HepG2 (cell line): ENCODE measurements around the gene ATP6V0E1. TPM values are rescaled to one million over a fixed set of nuclear protein-coding genes. Genes with fewer than 3 reads are reported as not detected.

Experiments used
- ATAC-seq: fragments of 200-7000 bp; cut with Tn5 transposase; 3 replicates; pipeline ENCODE4 v1.9.1; 2020; ENCODE audit warnings: mild to moderate bottlenecking, moderate library complexity
- BruUV-seq: library from RNA; stranded (reverse); fragments of 400-500 nt; replicated peaks from 2 replicates; lab custom pipeline; 2021; lab: Mats Ljungman, UMichigan
- CTCF ChIA-PET: fragments of 300-600 bp; formaldehyde crosslinking; extraction: SDS; loops from one replicate; lab custom pipeline; 2021; ENCODE audit warnings: low total read pairs, inconsistent platforms, low intra/inter-chr PET ratio; lab: Yijun Ruan, JAX
- POLR2A ChIA-PET: fragments of 350-600 bp; sonication (Branson Sonifier 250); formaldehyde crosslinking; loops from one replicate; lab custom pipeline; 2020; ENCODE audit warnings: antibody characterized with exemption, inconsistent platforms; lab: Yijun Ruan, JAX
- DNase-seq: peaks from one replicate; pipeline ENCODE4 v3.0.0-alpha.2; 2015; ENCODE audit warnings: low spot score
- FAIRE-seq: peaks from 3 replicates; lab custom pipeline; 2011; peaks lifted over from hg19 to GRCh38; lab: Jason Lieb, UNC
- H2AFZ ChIP-seq: one replicate; pipeline ENCODE4 v1.6.1; 2011; ENCODE audit warnings: low read length, inconsistent platforms
- H3K27ac ChIP-seq: fragments of 300-600 bp; 3 replicates; pipeline ENCODE4 v1.8.0; 2011; ENCODE audit warnings: mixed run types, mild to moderate bottlenecking, mixed read lengths, low read length, inconsistent platforms; ENCODE audit not compliant: insufficient read depth; ENCODE audit errors: extremely low read length
- H3K27me3 ChIP-seq, 2 experiments: fragments of 200-600 bp in 1 of 2; 2 replicates in 1 of 2; 3 replicates in 1 of 2; pipeline versions ENCODE4 v1.6.0 to v1.8.0; 2011; ENCODE audit warnings: low read length in 2 of 2, mild to moderate bottlenecking in 2 of 2, moderate library complexity in 2 of 2, inconsistent platforms in 1 of 2; ENCODE audit not compliant: insufficient read depth in 2 of 2, control insufficient read depth in 1 of 2
- H3K36me3 ChIP-seq, 2 experiments: fragments of 200-600 bp in 1 of 2; replicated peaks in 1 of 2; 2 replicates in 1 of 2; 3 replicates in 1 of 2; pipeline versions ENCODE4 v1.5.1 to v1.8.0; 2011; ENCODE audit warnings: low read length in 2 of 2, inconsistent platforms in 1 of 2; ENCODE audit not compliant: insufficient read depth in 2 of 2, control insufficient read depth in 1 of 2
- H3K4me1 ChIP-seq: 2 replicates; pipeline ENCODE4 v1.5.1; 2012; ENCODE audit warnings: low read length, inconsistent platforms; ENCODE audit not compliant: insufficient read depth
- H3K4me2 ChIP-seq: 2 replicates; pipeline ENCODE4 v1.6.0; 2011; ENCODE audit warnings: low read depth, low read length, inconsistent platforms
- H3K4me3 ChIP-seq, 3 experiments: fragments of 200-600 bp in 1 of 3; sonication (generic), shearing (Covaris generic) in 1 of 3; replicated peaks in 1 of 3; 2 replicates each; pipeline ENCODE4 v1.5.1; 2011 to 2016; ENCODE audit warnings: low read length in 3 of 3, inconsistent platforms in 2 of 3, low read depth in 2 of 3, mild to moderate bottlenecking in 2 of 3, control low read depth in 1 of 3, mixed read lengths in 1 of 3; ENCODE audit not compliant: insufficient read depth in 1 of 3
- H3K79me2 ChIP-seq: one replicate; pipeline ENCODE4 v1.6.1; 2011; ENCODE audit warnings: low read length, inconsistent platforms; ENCODE audit not compliant: insufficient read depth
- H3K9ac ChIP-seq: 2 replicates; pipeline ENCODE4 v1.6.0; 2011; ENCODE audit warnings: mild to moderate bottlenecking, low read depth, low read length, inconsistent platforms; ENCODE audit not compliant: insufficient read depth
- H3K9me3 ChIP-seq: 2 replicates; pipeline ENCODE4 v1.5.1; 2012; ENCODE audit warnings: mild to moderate bottlenecking, low read length
- H4K20me1 ChIP-seq: 2 replicates; pipeline ENCODE4 v1.6.0; 2011; ENCODE audit warnings: inconsistent platforms, mild to moderate bottlenecking, low read length, moderate library complexity; ENCODE audit not compliant: insufficient read depth
- NFAT5 ChIP-seq: sonication (generic); formaldehyde crosslinking; IDR thresholded peaks from 2 replicates; pipeline ENCODE4 v1.4.0; 2020; ENCODE audit warnings: missing genetic modification reagents
- PATZ1 ChIP-seq: sonication (generic); formaldehyde crosslinking; IDR thresholded peaks from 2 replicates; pipeline ENCODE4 v1.4.0; 2020; ENCODE audit warnings: missing genetic modification reagents
- POLR2AphosphoS2 ChIP-seq: IDR thresholded peaks from 2 replicates; pipeline ENCODE4 v1.6.1; 2011; ENCODE audit warnings: low read depth, low read length, improper control_type of control experiment
- THAP9 ChIP-seq: sonication (generic); formaldehyde crosslinking; IDR thresholded peaks from 2 replicates; pipeline ENCODE4; 2020; ENCODE audit warnings: missing genetic modification reagents, mild to moderate bottlenecking, borderline replicate concordance
- ZNF431 ChIP-seq: sonication (generic); formaldehyde crosslinking; IDR thresholded peaks from 2 replicates; pipeline ENCODE4 v1.9.0; 2022; ENCODE audit warnings: missing genetic modification reagents, low read depth, mild to moderate bottlenecking, borderline replicate concordance
- ZNF891 ChIP-seq: sonication (generic); formaldehyde crosslinking; IDR thresholded peaks from 2 replicates; pipeline ENCODE4 v1.5.0; 2020; ENCODE audit warnings: mild to moderate bottlenecking, missing genetic modification reagents
- WGBS: methylation state at CpG from one replicate; pipeline ENCODE4 v1.1.6; 2017; ENCODE audit warnings: low lambda C conversion rate; 5-methylcytosine and 5-hydroxymethylcytosine counted together
- in situ Hi-C: cut with HindIII; loops from 2 replicates; pipeline ENCODE4 v1.10.0; 2017; ENCODE audit warnings: low pct_unique_long_range_greater_than_20kb; ENCODE audit not compliant: extremely low pct_ligation_motif_present
- intact Hi-C: fragments of 100-400 bp; cut with micrococcal nuclease; formaldehyde crosslinking; loops from one replicate; pipeline ENCODE4 v1.10.0; 2022; ENCODE audit not compliant: unreplicated experiment
- polyA plus RNA-seq, 8 experiments: library from polyadenylated mRNA; depleted of rRNA in 3 of 8; stranded (reverse) in 7 of 8; unstranded in 1 of 8; fragments of >200 nt; fragmentation: Illumina TruSeq in 4 of 8; extraction: Trizol in 4 of 8; gene quantifications; 2 replicates each; pipeline versions ENCODE4 v1.2.1 to v1.2.3, GENCODE V29; 2011 to 2016; ENCODE audit warnings: low read depth in 4 of 8, missing spikeins in 1 of 8, mixed read lengths in 1 of 8; ENCODE audit not compliant: insufficient read depth in 1 of 8
- total RNA-seq, 5 experiments: library from RNA; depleted of rRNA; stranded (reverse); fragments of >200 nt; fragmentation: Illumina TruSeq; extraction: Trizol; gene quantifications; 2 replicates each; pipeline ENCODE4 v1.2.3, GENCODE V29; 2016; ENCODE audit warnings: low read depth in 1 of 5

Gene ATP6V0E1
- total and polyA plus RNA-seq, 2 of the 13 experiments (the other 11 are each of a cell fraction or from before 2014, with no cell fraction given), result 143 to 215 TPM

- Histone ChIP-seq H4K20me1 (peaks cover 2% of the 10 kb centered on the region; the same call in 1 of the 2 replicates), H3K4me3 (no peak overlapping the region), H3K9ac (no peak overlapping the region), H3K9me3 (no peaks in the 10 kb centered on the region), H2AFZ (no peak overlapping the region), H3K4me1 (no peaks in the 10 kb centered on the region), H3K79me2 (peaks cover 25% of the 10 kb centered on the region), H3K36me3 (peaks cover 7 to 34% of the 10 kb centered on the region in 2 experiments; a peak in 4 of 5 replicates), H3K4me2 (no peak overlapping the region), H3K27me3 (no peaks in the 10 kb centered on the region), H3K27ac (no peak overlapping the region)
- no peak for ATAC-seq
- no peak for TF ChIP-seq ZNF891 (CRISPR knock-in tag)
- no peak for TF ChIP-seq ZNF431
- over 99% methylated on average over 3 of the region's 3 CpGs for WGBS
- in situ Hi-C loops (loop anchor here (25.0 kb wide), 2 partner anchors 288 to 563 kb away; no protein-coding TSS in a partner anchor), intact Hi-C loops (no loop called here)
- DNase-seq, result no peak
- no TSS peak for BruUV-seq
- FAIRE-seq, result no peak
- POLR2A ChIA-PET, result no interaction called here
- CTCF ChIA-PET, result no interaction called here
Observed at GRCh38 chr5:172999372-172999973, 15.9 kb downstream of the ATP6V0E1 start.

GRCh38 chr5:172999974-173000373 lies 16.4 kb downstream of the ATP6V0E1 start:
- no peak for DNase-seq
- no peak overlapping the region for H3K27ac ChIP-seq
- no peak for ATAC-seq
- CTCF ChIA-PET, result no interaction called here
- no peak overlapping the region for H3K4me2 ChIP-seq
- H3K27me3 ChIP-seq, result no peaks in the 10 kb centered on the region
- no peaks in the 10 kb centered on the region for H3K9me3 ChIP-seq
- POLR2A ChIA-PET, result no interaction called here
- peaks cover 2% of the 10 kb centered on the region; the same call in 1 of the 2 replicates for H4K20me1 ChIP-seq
- intact Hi-C loops (no loop called here), in situ Hi-C loops (loop anchor here (25.0 kb wide), 2 partner anchors 287 to 562 kb away; no protein-coding TSS in a partner anchor)
- WGBS, result 96% methylated on average over 1 of the region's 1 CpG
- no peaks in the 10 kb centered on the region for H3K4me1 ChIP-seq
- BruUV-seq, result no TSS peak
- H3K9ac ChIP-seq, result no peak overlapping the region
- peaks cover 6 to 29% of the 10 kb centered on the region in 2 experiments; a peak in 4 of 5 replicates for H3K36me3 ChIP-seq
- FAIRE-seq, result no peak
- peaks cover 30% of the 10 kb centered on the region for H3K79me2 ChIP-seq
- H2AFZ ChIP-seq, result no peak overlapping the region
- H3K4me3 ChIP-seq, result no peak overlapping the region
- no peak for TF ChIP-seq PATZ1 (CRISPR knock-in tag)
- no peak for TF ChIP-seq POLR2AphosphoS2
- no peak for TF ChIP-seq THAP9 (CRISPR knock-in tag)
- TF ChIP-seq NFAT5, result no peak
